HEK293 (cell line): ENCODE measurements around the gene FGF8.

Experiments
- CTCF ChIA-PET: fragments of 350-600 bp; formaldehyde crosslinking; extraction: SDS; loops from one replicate; lab custom pipeline; 2021; ENCODE audit warnings: antibody characterized with exemption; lab: Yijun Ruan, JAX
- POLR2A ChIA-PET: fragments of 300-600 bp; formaldehyde crosslinking; extraction: SDS; loops from one replicate; lab custom pipeline; 2020; ENCODE audit warnings: antibody characterized with exemption, inconsistent platforms; lab: Yijun Ruan, JAX
- H3K27ac ChIP-seq: fragments of 200-500 bp; sonication (Bioruptor generic); 2 replicates; pipeline ENCODE4 v1.5.1; 2014; ENCODE audit warnings: low read depth, low read length, control low read depth, inconsistent platforms; ENCODE audit errors: extremely low read depth
- H3K36me3 ChIP-seq, 2 experiments: fragments of 200-500 bp in 1 of 2; sonication (Bioruptor generic) in 1 of 2; 1 replicate in 1 of 2; 2 replicates in 1 of 2; pipeline ENCODE4 v1.5.1; 2014 to 2017; ENCODE audit warnings: inconsistent platforms in 2 of 2, low read length in 2 of 2; ENCODE audit not compliant: control insufficient read depth in 2 of 2, insufficient read depth in 1 of 2
- H3K4me1 ChIP-seq: fragments of 200-500 bp; sonication (Bioruptor generic); 2 replicates; pipeline ENCODE4 v1.5.1; 2014; ENCODE audit warnings: mild to moderate bottlenecking, low read length, inconsistent platforms; ENCODE audit not compliant: control insufficient read depth, insufficient read depth
- H3K4me3 ChIP-seq: 2 replicates; pipeline ENCODE4 v1.5.1; 2011; ENCODE audit warnings: low read depth, mild to moderate bottlenecking, control low read depth, low read length, moderate library complexity
- H3K9me3 ChIP-seq: fragments of 200-500 bp; sonication (Bioruptor generic); 2 replicates; pipeline ENCODE4 v1.5.1; 2014; ENCODE audit warnings: low read depth, low read length, inconsistent platforms; ENCODE audit not compliant: control insufficient read depth, insufficient read depth
- EGR2 ChIP-seq: fragments of 450-650 bp; formaldehyde crosslinking; IDR thresholded peaks from 2 replicates; pipeline ENCODE4 v1.5.1; 2016; ENCODE audit warnings: low read depth, missing biosample characterization, missing genetic modification characterization
- GLIS1 ChIP-seq: fragments of 450-650 bp; formaldehyde crosslinking; IDR thresholded peaks from 2 replicates; pipeline ENCODE4 v1.5.1; 2016; ENCODE audit warnings: missing biosample characterization, missing genetic modification characterization
- GLIS2 ChIP-seq: fragments of 450-650 bp; formaldehyde crosslinking; IDR thresholded peaks from 2 replicates; pipeline ENCODE4 v1.5.1; 2016; ENCODE audit warnings: missing biosample characterization, missing genetic modification characterization
- KLF17 ChIP-seq: fragments of 450-650 bp; formaldehyde crosslinking; IDR thresholded peaks from 2 replicates; pipeline ENCODE4 v1.5.1; 2016; ENCODE audit warnings: missing biosample characterization, missing genetic modification characterization
- PBX3 ChIP-seq: sonication (generic); formaldehyde crosslinking; IDR thresholded peaks from 2 replicates; pipeline ENCODE4 v1.8.1; 2022; ENCODE audit warnings: mild to moderate bottlenecking, moderate library complexity, missing genetic modification reagents
- REST ChIP-seq: fragments of 450-650 bp; formaldehyde crosslinking; IDR thresholded peaks from 2 replicates; pipeline ENCODE4 v1.5.1; 2016; ENCODE audit warnings: missing biosample characterization, missing genetic modification characterization
- ZBTB1 ChIP-seq: fragments of 450-650 bp; formaldehyde crosslinking; IDR thresholded peaks from 2 replicates; pipeline ENCODE4 v1.5.1; 2016; ENCODE audit warnings: missing biosample characterization, missing genetic modification characterization
- ZBTB20 ChIP-seq: fragments of 450-650 bp; formaldehyde crosslinking; IDR thresholded peaks from 2 replicates; pipeline ENCODE4 v1.5.1; 2016; ENCODE audit warnings: missing biosample characterization, missing genetic modification characterization
- ZFHX2 ChIP-seq: fragments of 450-650 bp; formaldehyde crosslinking; conservative IDR thresholded peaks from 2 replicates; pipeline ENCODE4 v1.5.1; 2016; ENCODE audit warnings: missing biosample characterization, missing genetic modification characterization
- ZNF10 ChIP-seq: fragments of 450-650 bp; formaldehyde crosslinking; IDR thresholded peaks from 2 replicates; pipeline ENCODE4 v1.5.1; 2017; ENCODE audit warnings: missing biosample characterization, missing genetic modification characterization
- ZNF140 ChIP-seq: fragments of 450-650 bp; formaldehyde crosslinking; IDR thresholded peaks from 2 replicates; pipeline ENCODE4 v1.5.1; 2016; ENCODE audit warnings: missing biosample characterization, missing genetic modification characterization
- ZNF354C ChIP-seq: fragments of 450-650 bp; formaldehyde crosslinking; IDR thresholded peaks from 2 replicates; pipeline ENCODE4 v1.5.1; 2016; ENCODE audit warnings: missing biosample characterization, missing genetic modification characterization, low read depth, borderline replicate concordance
- ZNF366 ChIP-seq: fragments of 450-650 bp; formaldehyde crosslinking; conservative IDR thresholded peaks from 2 replicates; pipeline ENCODE4 v1.5.1; 2016; ENCODE audit warnings: missing biosample characterization, missing genetic modification characterization
- ZNF521 ChIP-seq: fragments of 450-650 bp; formaldehyde crosslinking; IDR thresholded peaks from 2 replicates; pipeline ENCODE4 v1.5.1; 2017; ENCODE audit warnings: missing biosample characterization, mild to moderate bottlenecking, missing genetic modification characterization
- ZNF623 ChIP-seq: fragments of 450-650 bp; formaldehyde crosslinking; IDR thresholded peaks from 2 replicates; pipeline ENCODE4 v1.5.1; 2016; ENCODE audit warnings: missing biosample characterization, missing genetic modification characterization
- ZNF701 ChIP-seq: fragments of 450-650 bp; formaldehyde crosslinking; IDR thresholded peaks from 2 replicates; pipeline ENCODE4 v1.5.1; 2016; ENCODE audit warnings: missing biosample characterization, missing genetic modification characterization
- ZNF76 ChIP-seq: fragments of 450-650 bp; formaldehyde crosslinking; IDR thresholded peaks from 2 replicates; pipeline ENCODE4; 2016; ENCODE audit warnings: low read depth, missing biosample characterization, missing genetic modification characterization, borderline replicate concordance
- ZNF768 ChIP-seq: fragments of 450-650 bp; formaldehyde crosslinking; IDR thresholded peaks from 2 replicates; pipeline ENCODE4 v1.5.1; 2018; ENCODE audit warnings: missing biosample characterization, mild to moderate bottlenecking, missing genetic modification characterization
- ZSCAN30 ChIP-seq: fragments of 450-650 bp; IDR thresholded peaks from 2 replicates; pipeline ENCODE4 v1.5.1; 2018; ENCODE audit warnings: missing biosample characterization, mild to moderate bottlenecking, missing genetic modification characterization, moderate library complexity
- TF ChIP-seq, protein P1 (sequence below): fragments of 450-650 bp; formaldehyde crosslinking; IDR thresholded peaks from 2 replicates; pipeline ENCODE4 v1.5.1; 2016; ENCODE audit warnings: missing biosample characterization, missing genetic modification characterization
- TF ChIP-seq, protein P2 (sequence below): fragments of 450-650 bp; formaldehyde crosslinking; IDR thresholded peaks from 2 replicates; pipeline ENCODE4; 2016; ENCODE audit warnings: missing biosample characterization, missing genetic modification characterization

Gene FGF8

DNA sequence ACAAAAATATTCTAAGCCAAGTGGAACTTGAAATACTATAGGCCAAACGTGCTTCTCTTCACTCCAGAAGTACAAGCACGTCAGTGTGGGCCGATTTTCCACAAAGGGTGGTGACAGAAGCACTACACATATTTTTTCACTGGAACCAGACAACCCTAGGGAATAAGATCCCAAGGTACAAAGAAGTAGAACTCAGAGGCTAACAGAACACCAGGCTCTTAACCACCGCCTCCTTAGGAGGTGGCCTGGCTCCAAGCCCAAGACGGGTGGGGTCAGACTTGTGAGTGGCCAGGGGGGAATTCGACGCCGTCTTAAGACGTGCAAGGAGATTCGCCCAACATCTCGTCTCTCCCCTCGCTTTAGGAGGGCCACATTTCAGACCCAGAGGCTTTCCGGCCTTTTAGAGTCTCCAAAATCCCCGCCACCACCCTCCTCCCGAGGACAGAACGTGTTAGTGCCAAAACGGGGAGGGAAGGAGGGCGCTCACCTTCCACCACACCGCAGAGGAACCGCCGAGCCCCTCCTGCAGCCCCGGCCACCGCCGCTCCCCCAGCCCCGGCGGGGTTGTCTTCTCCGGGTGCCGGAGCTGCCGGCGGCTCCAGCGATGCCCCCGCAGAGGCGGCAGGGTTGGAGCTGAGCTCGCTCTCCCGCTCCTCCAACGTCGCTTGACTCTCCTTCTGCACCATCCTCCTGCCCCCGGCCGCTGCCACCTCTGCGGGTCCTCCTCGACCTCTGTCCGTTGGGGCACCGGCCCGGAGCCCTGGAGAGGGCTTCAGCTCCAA, 41.6 kb upstream of the FGF8 start (continued):
- TF ChIP-seq PBX3 (CRISPR knock-in tag): no peak
- TF ChIP-seq, protein P1, sequence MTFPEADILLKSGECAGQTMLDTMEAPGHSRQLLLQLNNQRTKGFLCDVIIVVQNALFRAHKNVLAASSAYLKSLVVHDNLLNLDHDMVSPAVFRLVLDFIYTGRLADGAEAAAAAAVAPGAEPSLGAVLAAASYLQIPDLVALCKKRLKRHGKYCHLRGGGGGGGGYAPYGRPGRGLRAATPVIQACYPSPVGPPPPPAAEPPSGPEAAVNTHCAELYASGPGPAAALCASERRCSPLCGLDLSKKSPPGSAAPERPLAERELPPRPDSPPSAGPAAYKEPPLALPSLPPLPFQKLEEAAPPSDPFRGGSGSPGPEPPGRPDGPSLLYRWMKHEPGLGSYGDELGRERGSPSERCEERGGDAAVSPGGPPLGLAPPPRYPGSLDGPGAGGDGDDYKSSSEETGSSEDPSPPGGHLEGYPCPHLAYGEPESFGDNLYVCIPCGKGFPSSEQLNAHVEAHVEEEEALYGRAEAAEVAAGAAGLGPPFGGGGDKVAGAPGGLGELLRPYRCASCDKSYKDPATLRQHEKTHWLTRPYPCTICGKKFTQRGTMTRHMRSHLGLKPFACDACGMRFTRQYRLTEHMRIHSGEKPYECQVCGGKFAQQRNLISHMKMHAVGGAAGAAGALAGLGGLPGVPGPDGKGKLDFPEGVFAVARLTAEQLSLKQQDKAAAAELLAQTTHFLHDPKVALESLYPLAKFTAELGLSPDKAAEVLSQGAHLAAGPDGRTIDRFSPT (tag by site-specific recombination): peak; percentile 13; the same call in 1 of the 2 replicates
- TF ChIP-seq ZNF623 (tag by site-specific recombination): no peak; the same call in 1 of the 2 replicates
- no peak for TF ChIP-seq ZNF521 (tag by site-specific recombination)
- peak; percentile 69 for TF ChIP-seq GLIS2 (tag by site-specific recombination)
- TF ChIP-seq ZBTB20: peak; percentile 52; the same call in 1 of the 2 replicates
- TF ChIP-seq ZNF140 (tag by site-specific recombination): no peak
- TF ChIP-seq ZSCAN30 (tag by site-specific recombination): no peak
- no peak for TF ChIP-seq ZNF366
- TF ChIP-seq GLIS1: peak; percentile 75

DNA sequence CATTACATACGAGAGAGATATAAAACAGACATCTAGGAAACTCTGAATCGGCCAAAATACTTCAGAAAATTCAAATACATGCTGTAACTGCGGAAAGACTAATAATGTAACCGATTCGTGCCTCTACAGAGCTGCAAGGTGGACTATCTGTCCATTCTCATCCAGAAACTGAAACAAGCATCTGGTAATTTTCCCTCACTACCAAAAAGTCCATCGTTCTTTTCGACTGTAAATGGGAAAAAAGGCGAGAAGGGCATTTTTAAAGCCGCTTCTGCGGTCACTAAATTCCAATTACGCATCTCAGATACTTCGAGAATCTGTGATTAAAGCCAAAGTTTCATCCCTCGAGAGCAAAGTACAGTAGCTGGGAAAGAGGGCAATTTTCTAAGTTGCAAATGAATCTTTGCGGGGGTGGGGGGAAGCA, 41.0 kb upstream of the FGF8 start:
- TF ChIP-seq ZBTB1 (no peak), ZNF354C (tag by site-specific recombination) (no peak), ZNF768 (tag by site-specific recombination) (no peak), ZNF10 (tag by site-specific recombination) (no peak), ZNF701 (tag by site-specific recombination) (no peak), REST (tag by site-specific recombination) (no peak), ZNF76 (tag by site-specific recombination) (peak; percentile 26; the same call in 1 of the 2 replicates), KLF17 (tag by site-specific recombination) (0 out of 2 replicates have a peak, but pooled peaks have one; percentile 5), ZFHX2 (peak; percentile 58; the same call in 1 of the 2 replicates), EGR2 (peak; percentile 21)
- TF ChIP-seq, protein P2, sequence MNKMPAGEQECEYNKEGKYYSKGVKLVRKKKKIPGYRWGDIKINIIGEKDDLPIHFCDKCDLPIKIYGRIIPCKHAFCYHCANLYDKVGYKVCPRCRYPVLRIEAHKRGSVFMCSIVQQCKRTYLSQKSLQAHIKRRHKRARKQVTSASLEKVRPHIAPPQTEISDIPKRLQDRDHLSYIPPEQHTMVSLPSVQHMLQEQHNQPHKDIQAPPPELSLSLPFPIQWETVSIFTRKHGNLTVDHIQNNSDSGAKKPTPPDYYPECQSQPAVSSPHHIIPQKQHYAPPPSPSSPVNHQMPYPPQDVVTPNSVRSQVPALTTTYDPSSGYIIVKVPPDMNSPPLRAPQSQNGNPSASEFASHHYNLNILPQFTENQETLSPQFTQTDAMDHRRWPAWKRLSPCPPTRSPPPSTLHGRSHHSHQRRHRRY (tag by site-specific recombination): no peak
- ChIA-PET POLR2A (interaction anchor here (0.6 kb wide), 2 partner anchors 23 to 200 kb away, joined by 3 read pairs; no protein-coding TSS in a partner anchor), CTCF (interaction anchor here (0.6 to 1.7 kb wide), 3 partner anchors 19 to 24 kb away, joined by 3 to 10 read pairs (median 6); no protein-coding TSS in a partner anchor)
- Histone ChIP-seq H3K9me3 (no peaks in the 10 kb centered on the region), H3K27ac (peak overlapping the region; percentile 90), H3K4me1 (peaks cover 9% of the 10 kb centered on the region), H3K36me3 (peaks cover 3 to 13% of the 10 kb centered on the region in 2 experiments; a peak in 2 of 3 replicates), H3K4me3 (peak overlapping the region; percentile 92)
